ENCODE results near the gene C15orf61.

C15orf61 gene

GRCh38 chr15:67559576-67559975, 38.6 kb downstream of the C15orf61 start:
- no peak overlapping the region for H3K4me3 ChIP-seq (ENCODE audit: low read depth, low read length)
- TF ChIP-seq CTCF (IDR thresholded peaks at IDR 0.05; ENCODE audit: low read depth, low read length): no peak

- no peak overlapping the region for H3K4me3 ChIP-seq (ENCODE audit: low read depth, low read length)
- no peak for TF ChIP-seq CTCF (IDR thresholded peaks at IDR 0.05; ENCODE audit: low read depth, low read length)
Measured at GRCh38 chr15:67560320-67560719, 39.4 kb downstream of the C15orf61 start.

- no peak for TF ChIP-seq CTCF (IDR thresholded peaks at IDR 0.05; ENCODE audit: low read depth, low read length)
- no peak overlapping the region for H3K4me3 ChIP-seq (ENCODE audit: low read depth, low read length)
Measured at GRCh38 chr15:67563092-67563491, 42.2 kb downstream of the C15orf61 start.

- TF ChIP-seq CTCF (IDR thresholded peaks at IDR 0.05; ENCODE audit: low read depth, low read length): no peak
- H3K4me3 ChIP-seq (ENCODE audit: low read depth, low read length): no peak overlapping the region
Measured at GRCh38 chr15:67564021-67564967, 43.4 kb downstream of the C15orf61 start.

- no peak for TF ChIP-seq CTCF (IDR thresholded peaks at IDR 0.05; ENCODE audit: low read depth, low read length)
- H3K4me3 ChIP-seq (ENCODE audit: low read depth, low read length): no peak overlapping the region
Measured at GRCh38 chr15:67564968-67565345, 44.0 kb downstream of the C15orf61 start.

GRCh38 chr15:67569668-67570067, 48.7 kb downstream of the C15orf61 start:
- no peak for TF ChIP-seq CTCF (IDR thresholded peaks at IDR 0.05; ENCODE audit: low read depth, low read length)
- H3K4me3 ChIP-seq (ENCODE audit: low read depth, low read length): no peak overlapping the region

GRCh38 chr15:67570875-67571647, 50.1 kb downstream of the C15orf61 start:
- no peak overlapping the region for H3K4me3 ChIP-seq (ENCODE audit: low read depth, low read length)
- no peak for TF ChIP-seq CTCF (IDR thresholded peaks at IDR 0.05; ENCODE audit: low read depth, low read length)

Measured in WI38 (cell line).